Ascending aorta (tissue), 2 donors: ENCODE results near the gene ITPKB. TPM values are rescaled to one million over a fixed set of nuclear protein-coding genes. Genes with fewer than 3 reads are reported as not detected.
A peak's percentile ranks its signal among the peaks of the same experiment; 100 is the strongest.

Experiments
- DNase-seq, 2 donors: peaks; one replicate each; pipeline ENCODE4 v3.0.0-alpha.2; 2019; ENCODE audit warnings: low spot score in 2 of 2
- H3K27ac ChIP-seq, 2 donors: fragments of 200-600 bp; sonication (generic); one replicate each; pipeline ENCODE4 v1.5.1; 2016 to 2017; ENCODE audit warnings: mild to moderate bottlenecking in 1 of 2
- H3K27me3 ChIP-seq: fragments of 200-600 bp; sonication (generic); one replicate; pipeline ENCODE4 v1.5.1; 2017
- H3K36me3 ChIP-seq, 2 donors: fragments of 200-600 bp; sonication (generic); one replicate each; pipeline ENCODE4 v1.5.1; 2016
- H3K4me1 ChIP-seq, 2 donors: fragments of 200-600 bp; sonication (generic); one replicate each; pipeline ENCODE4 v1.5.1; 2016 to 2017; ENCODE audit warnings: mild to moderate bottlenecking in 1 of 2
- H3K4me3 ChIP-seq, 2 donors: fragments of 200-600 bp; sonication (generic); one replicate each; pipeline ENCODE4 v1.5.1; 2016 to 2017; ENCODE audit warnings: mild to moderate bottlenecking in 1 of 2
- H3K9me3 ChIP-seq, 2 donors: fragments of 200-600 bp; sonication (generic); one replicate each; pipeline ENCODE4 v1.5.1; 2016
- intact Hi-C: fragments of 100-400 bp; cut with DNase I; formaldehyde crosslinking; loops from one replicate; pipeline ENCODE4 v1.15.1; 2023
- total RNA-seq: library from RNA; depleted of rRNA; stranded (reverse); fragments of >200 nt; gene quantifications from one replicate; pipeline ENCODE4 v1.1.0, GENCODE V29; 2016
- TF ChIP-seq, protein P1 (sequence below), 3 experiments: fragments of 200-600 bp in 2 of 3; fragments of 450-650 bp in 1 of 3; sonication (generic) in 2 of 3; IDR thresholded peaks; one replicate each; pipeline ENCODE4 v1.5.1; 2016 to 2019; ENCODE audit warnings: antibody characterized with exemption in 3 of 3, mild to moderate bottlenecking in 1 of 3, moderate library complexity in 1 of 3

Gene ITPKB
- total RNA-seq, 1 donor from 2014 or later = 27.5 TPM

DNA sequence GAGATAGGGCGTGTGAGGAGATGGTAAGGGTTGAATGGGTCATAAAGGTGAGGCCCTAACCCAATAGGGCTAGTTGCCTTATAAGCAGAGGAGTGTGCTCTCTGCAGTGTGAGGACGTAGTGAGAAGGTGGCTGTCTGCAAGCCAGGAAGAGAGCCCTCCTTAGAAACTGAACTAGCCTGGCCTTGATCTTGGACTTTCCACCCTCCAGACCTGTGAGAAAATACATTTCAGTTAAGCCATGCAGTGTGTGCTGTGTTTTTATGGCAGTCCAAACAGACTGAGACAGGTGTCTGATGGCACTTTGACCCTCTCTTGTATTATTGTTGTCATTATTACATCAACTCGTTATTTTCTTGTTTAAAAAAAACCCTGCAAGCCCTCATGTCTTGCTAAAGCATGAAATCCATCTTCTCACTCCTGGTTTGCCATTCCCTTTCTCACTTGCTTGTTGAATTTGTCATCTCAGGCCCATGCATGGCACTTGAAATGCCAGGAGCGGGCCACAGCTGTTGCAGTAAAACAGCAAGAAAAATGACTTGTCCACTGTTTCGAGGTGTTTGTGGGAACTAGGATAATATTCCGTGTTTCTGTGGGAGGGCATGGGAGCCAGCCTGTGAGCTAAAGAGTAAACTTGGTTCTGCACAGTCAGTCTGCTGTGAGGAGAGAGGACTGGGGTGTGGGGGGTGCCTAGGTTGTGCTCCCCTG lies 111.9 kb downstream of the ITPKB start:
- intact Hi-C loops = loop anchor here (2.0 kb wide), 1 partner anchor 112 kb away; the partner anchor contains the start of gene ITPKB

DNA sequence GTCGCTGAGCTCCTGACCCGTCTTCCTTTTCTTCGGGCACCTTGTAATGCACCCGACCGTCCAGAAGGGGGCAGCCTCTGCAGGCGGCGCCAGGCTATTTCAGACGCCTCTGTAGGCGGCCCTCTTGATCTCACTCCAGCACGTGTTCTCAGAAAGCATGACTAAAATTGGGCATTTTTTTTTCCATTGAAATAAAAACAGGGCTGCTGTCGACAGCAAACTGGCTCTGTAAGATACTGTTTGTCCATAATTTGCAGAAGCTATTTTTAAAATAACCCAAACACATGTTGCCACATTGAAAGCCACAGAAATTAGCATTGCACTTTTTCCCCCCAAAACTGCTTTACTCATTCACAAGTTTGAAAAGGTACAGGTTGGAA lies 112.5 kb downstream of the ITPKB start:
- Histone ChIP-seq H3K4me3 (peak overlapping the region in 1 of 2 donors; percentile 9), H3K4me1 (peaks cover 0 to 4% of the 10 kb centered on the region in 2 donors), H3K9me3 (peaks cover 0 to 9% of the 10 kb centered on the region in 2 donors), H3K27ac (peak overlapping the region in 1 of 2 donors; percentile 52), H3K36me3 (no peaks in the 10 kb centered on the region), H3K27me3 (no peaks in the 10 kb centered on the region)
- DNase-seq = peak; percentile 30 to 87
- intact Hi-C loops = loop anchor here (2.0 kb wide), 1 partner anchor 112 kb away; the partner anchor contains the start of gene ITPKB
- TF ChIP-seq, protein P1, sequence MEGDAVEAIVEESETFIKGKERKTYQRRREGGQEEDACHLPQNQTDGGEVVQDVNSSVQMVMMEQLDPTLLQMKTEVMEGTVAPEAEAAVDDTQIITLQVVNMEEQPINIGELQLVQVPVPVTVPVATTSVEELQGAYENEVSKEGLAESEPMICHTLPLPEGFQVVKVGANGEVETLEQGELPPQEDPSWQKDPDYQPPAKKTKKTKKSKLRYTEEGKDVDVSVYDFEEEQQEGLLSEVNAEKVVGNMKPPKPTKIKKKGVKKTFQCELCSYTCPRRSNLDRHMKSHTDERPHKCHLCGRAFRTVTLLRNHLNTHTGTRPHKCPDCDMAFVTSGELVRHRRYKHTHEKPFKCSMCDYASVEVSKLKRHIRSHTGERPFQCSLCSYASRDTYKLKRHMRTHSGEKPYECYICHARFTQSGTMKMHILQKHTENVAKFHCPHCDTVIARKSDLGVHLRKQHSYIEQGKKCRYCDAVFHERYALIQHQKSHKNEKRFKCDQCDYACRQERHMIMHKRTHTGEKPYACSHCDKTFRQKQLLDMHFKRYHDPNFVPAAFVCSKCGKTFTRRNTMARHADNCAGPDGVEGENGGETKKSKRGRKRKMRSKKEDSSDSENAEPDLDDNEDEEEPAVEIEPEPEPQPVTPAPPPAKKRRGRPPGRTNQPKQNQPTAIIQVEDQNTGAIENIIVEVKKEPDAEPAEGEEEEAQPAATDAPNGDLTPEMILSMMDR (IDR thresholded peaks at IDR 0.05) = peak; percentile 91 to 97 (median 96)

More for the DNA sequence above, 111.9 kb downstream of the ITPKB start:
- no peak overlapping the region for H3K4me3 ChIP-seq
- TF ChIP-seq, protein P1 (IDR thresholded peaks at IDR 0.05) = no peak
- H3K9me3 ChIP-seq = peaks cover 0 to 3% of the 10 kb centered on the region in 2 donors
- no peaks in the 10 kb centered on the region for H3K27me3 ChIP-seq
- H3K4me1 ChIP-seq = peaks cover 0 to 4% of the 10 kb centered on the region in 2 donors
- H3K27ac ChIP-seq = peak overlapping the region in 1 of 2 donors; percentile 19
- DNase-seq = peak in 1 of 2 donors; percentile 21
- no peaks in the 10 kb centered on the region for H3K36me3 ChIP-seq

DNA sequence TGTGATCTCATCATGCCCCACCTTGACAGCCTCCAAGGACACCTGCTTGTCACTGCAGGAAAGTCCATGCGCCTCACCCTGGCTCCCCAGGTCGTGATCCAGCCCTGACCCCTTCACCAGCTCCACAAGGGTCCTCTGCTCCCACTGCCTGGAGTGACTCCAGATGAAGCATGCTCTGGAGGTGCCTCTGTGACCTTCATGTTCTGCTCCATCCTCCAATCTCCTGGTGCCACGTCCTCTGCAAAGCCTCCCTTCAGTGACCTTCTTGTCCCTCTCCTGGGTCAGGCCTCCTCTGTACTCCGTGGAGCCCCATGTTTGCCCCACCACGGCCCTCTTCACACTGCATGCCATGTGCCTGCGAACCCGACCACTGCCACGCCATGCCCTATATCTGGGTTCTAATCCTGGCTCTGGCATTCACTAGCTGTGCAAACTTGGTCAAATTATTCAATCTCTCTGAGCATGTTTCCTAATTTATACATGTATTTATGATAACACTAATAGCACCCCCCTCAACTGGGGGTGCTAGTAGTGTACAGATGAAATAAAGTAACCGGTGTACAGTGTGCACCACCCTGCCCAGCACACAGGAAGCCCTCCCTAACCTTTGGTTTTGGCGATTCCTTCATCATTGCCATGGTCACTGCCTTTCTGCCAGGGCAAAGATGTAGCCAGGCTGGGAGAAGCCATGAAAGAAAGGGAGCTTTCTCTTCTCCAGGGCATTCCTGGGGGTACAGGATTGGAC lies 113.1 kb downstream of the ITPKB start:
- intact Hi-C loops = loop anchor here (2.0 kb wide), 1 partner anchor 113 kb away; the partner anchor contains the start of gene ITPKB
- Histone ChIP-seq H3K36me3 (no peaks in the 10 kb centered on the region), H3K27me3 (no peaks in the 10 kb centered on the region), H3K4me3 (peak overlapping the region in 1 of 2 donors; percentile 9), H3K9me3 (peaks cover 0 to 9% of the 10 kb centered on the region in 2 donors), H3K27ac (peak overlapping the region in 1 of 2 donors; percentile 52), H3K4me1 (peaks cover 0 to 4% of the 10 kb centered on the region in 2 donors)
- TF ChIP-seq, protein P1 (IDR thresholded peaks at IDR 0.05) = no peak
- peak; percentile 3 to 55 for DNase-seq

DNA sequence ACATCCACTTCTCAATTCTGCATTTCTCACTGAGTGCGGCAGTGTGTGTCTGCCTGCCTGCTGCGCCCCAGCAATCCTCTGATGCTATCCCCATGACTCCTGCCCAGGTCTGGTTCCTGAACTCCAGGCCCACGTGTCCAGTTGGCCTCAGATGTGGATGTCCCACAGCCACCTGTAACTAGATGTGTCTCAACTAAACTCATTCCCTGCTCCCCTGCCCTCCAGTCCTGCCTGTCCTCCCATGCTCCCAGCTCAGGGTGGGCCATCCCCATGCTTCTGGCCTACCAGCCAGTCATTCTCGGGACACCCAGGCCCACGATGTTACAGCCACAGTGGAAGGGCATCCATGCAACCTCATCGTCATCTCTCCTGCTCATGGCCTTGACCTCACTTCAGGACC lies 113.8 kb downstream of the ITPKB start:
- Histone ChIP-seq H3K4me1 (peaks cover 0 to 4% of the 10 kb centered on the region in 2 donors), H3K27ac (no peak overlapping the region), H3K36me3 (no peaks in the 10 kb centered on the region), H3K4me3 (no peak overlapping the region), H3K9me3 (peaks cover 0 to 9% of the 10 kb centered on the region in 2 donors), H3K27me3 (no peaks in the 10 kb centered on the region)
- intact Hi-C loops = no loop called here
- peak in 1 of 2 donors; percentile 28 for DNase-seq
- TF ChIP-seq, protein P1 (IDR thresholded peaks at IDR 0.05) = no peak

DNA sequence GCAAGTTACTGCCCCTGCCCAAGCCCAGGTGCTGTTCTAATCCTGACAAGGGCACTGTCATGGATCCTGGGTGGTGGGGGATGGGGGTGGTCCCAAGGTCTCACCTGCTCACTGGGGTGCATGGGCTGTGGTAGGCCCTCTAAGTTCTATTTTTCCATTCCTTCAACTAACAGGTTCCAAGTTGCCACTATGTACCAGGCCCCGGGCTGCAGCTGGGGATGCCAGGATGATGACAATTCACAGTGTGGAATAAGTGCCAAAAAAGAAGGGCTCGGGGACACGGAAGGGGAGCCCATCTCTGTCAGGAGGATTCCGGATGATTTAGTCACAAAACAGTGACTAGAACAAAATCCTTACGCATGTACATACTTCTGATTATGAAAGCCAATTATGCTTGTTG lies 114.6 kb downstream of the ITPKB start:
- Histone ChIP-seq H3K27me3 (no peaks in the 10 kb centered on the region), H3K36me3 (no peaks in the 10 kb centered on the region), H3K4me1 (peaks cover 0 to 4% of the 10 kb centered on the region in 2 donors), H3K27ac (no peak overlapping the region), H3K4me3 (no peak overlapping the region), H3K9me3 (peaks cover 0 to 9% of the 10 kb centered on the region in 2 donors)
- TF ChIP-seq, protein P1 (IDR thresholded peaks at IDR 0.05) = no peak
- intact Hi-C loops = no loop called here
- peak in 1 of 2 donors; percentile 40 for DNase-seq
